HEK293 (cell line): Measurements from ENCODE around the gene ABCG1.
A peak's percentile ranks its signal among the peaks of the same experiment; 100 is the strongest.

Experiments
- SALL2 ChIP-seq: fragments of 450-650 bp; formaldehyde crosslinking; IDR thresholded peaks from 2 replicates; pipeline ENCODE4 v1.5.0; 2017; ENCODE audit warnings: missing biosample characterization, mild to moderate bottlenecking, missing genetic modification characterization, borderline replicate concordance
- TCF7L2 ChIP-seq: IDR thresholded peaks from 2 replicates; pipeline ENCODE4 v1.6.1; 2011; ENCODE audit warnings: low read depth, mild to moderate bottlenecking, inconsistent platforms, low read length, moderate library complexity, borderline replicate concordance
- ZBTB21 ChIP-seq: fragments of 450-650 bp; formaldehyde crosslinking; IDR thresholded peaks from 2 replicates; pipeline ENCODE4 v1.5.1; 2017; ENCODE audit warnings: missing biosample characterization, missing genetic modification characterization
- ZFP41 ChIP-seq: fragments of 450-650 bp; formaldehyde crosslinking; IDR thresholded peaks from 2 replicates; pipeline ENCODE4 v1.5.1; 2016; ENCODE audit warnings: missing biosample characterization, missing genetic modification characterization, borderline replicate concordance
- ZIC2 ChIP-seq: fragments of 450-650 bp; formaldehyde crosslinking; IDR thresholded peaks from 2 replicates; pipeline ENCODE4 v1.5.1; 2016; ENCODE audit warnings: missing biosample characterization, missing genetic modification characterization
- ZNF10 ChIP-seq: fragments of 450-650 bp; formaldehyde crosslinking; IDR thresholded peaks from 2 replicates; pipeline ENCODE4 v1.5.1; 2017; ENCODE audit warnings: missing biosample characterization, missing genetic modification characterization
- ZNF112 ChIP-seq: fragments of 450-650 bp; formaldehyde crosslinking; IDR thresholded peaks from 2 replicates; pipeline ENCODE4 v1.5.0; 2017; ENCODE audit warnings: missing biosample characterization, missing genetic modification characterization
- ZNF114 ChIP-seq: fragments of 450-650 bp; formaldehyde crosslinking; IDR thresholded peaks from 2 replicates; pipeline ENCODE4 v1.5.0; 2017; ENCODE audit warnings: missing biosample characterization, missing genetic modification characterization
- ZNF16 ChIP-seq: fragments of 450-650 bp; formaldehyde crosslinking; IDR thresholded peaks from 2 replicates; pipeline ENCODE4 v1.5.1; 2016; ENCODE audit warnings: low read depth, missing biosample characterization, missing genetic modification characterization
- ZNF19 ChIP-seq: fragments of 450-650 bp; formaldehyde crosslinking; IDR thresholded peaks from 2 replicates; pipeline ENCODE4; 2016; ENCODE audit warnings: missing biosample characterization, missing genetic modification characterization, low read depth
- ZNF221 ChIP-seq: fragments of 450-650 bp; formaldehyde crosslinking; IDR thresholded peaks from 2 replicates; pipeline ENCODE4 v1.5.1; 2017; ENCODE audit warnings: missing biosample characterization, missing genetic modification characterization, borderline replicate concordance
- ZNF266 ChIP-seq: fragments of 450-650 bp; formaldehyde crosslinking; IDR thresholded peaks from 2 replicates; pipeline ENCODE4 v1.5.1; 2016; ENCODE audit warnings: missing biosample characterization, missing genetic modification characterization, low read depth
- ZNF292 ChIP-seq: fragments of 450-650 bp; formaldehyde crosslinking; IDR thresholded peaks from 2 replicates; pipeline ENCODE4 v1.5.1; 2016; ENCODE audit warnings: low read depth, missing biosample characterization, missing genetic modification characterization, borderline replicate concordance
- ZNF311 ChIP-seq: fragments of 450-650 bp; formaldehyde crosslinking; IDR thresholded peaks from 2 replicates; pipeline ENCODE4 v1.5.1; 2017; ENCODE audit warnings: missing biosample characterization, missing genetic modification characterization, borderline replicate concordance
- ZNF404 ChIP-seq: fragments of 450-650 bp; formaldehyde crosslinking; IDR thresholded peaks from 2 replicates; pipeline ENCODE4 v1.5.1; 2017; ENCODE audit warnings: missing biosample characterization, missing genetic modification characterization
- ZNF426 ChIP-seq: fragments of 450-650 bp; formaldehyde crosslinking; IDR thresholded peaks from 2 replicates; pipeline ENCODE4 v1.5.1; 2017; ENCODE audit warnings: missing biosample characterization, missing genetic modification characterization, mild to moderate bottlenecking, inconsistent platforms, moderate library complexity
- ZNF510 ChIP-seq: fragments of 450-650 bp; formaldehyde crosslinking; IDR thresholded peaks from 2 replicates; pipeline ENCODE4 v1.5.1; 2018; ENCODE audit warnings: mild to moderate bottlenecking, missing genetic modification characterization, missing biosample characterization; ENCODE audit not compliant: insufficient replicate concordance
- ZNF521 ChIP-seq: fragments of 450-650 bp; formaldehyde crosslinking; IDR thresholded peaks from 2 replicates; pipeline ENCODE4 v1.5.1; 2017; ENCODE audit warnings: missing biosample characterization, mild to moderate bottlenecking, missing genetic modification characterization
- ZNF555 ChIP-seq: fragments of 450-650 bp; formaldehyde crosslinking; conservative IDR thresholded peaks from 2 replicates; pipeline ENCODE4 v1.5.1; 2017; ENCODE audit warnings: missing biosample characterization, mild to moderate bottlenecking, missing genetic modification characterization, inconsistent platforms
- ZNF561 ChIP-seq: fragments of 450-650 bp; IDR thresholded peaks from 2 replicates; pipeline ENCODE4 v1.5.1; 2018; ENCODE audit warnings: missing biosample characterization, missing genetic modification characterization, borderline replicate concordance
- ZNF707 ChIP-seq: fragments of 450-650 bp; formaldehyde crosslinking; IDR thresholded peaks from 2 replicates; pipeline ENCODE4 v1.5.1; 2016; ENCODE audit warnings: missing biosample characterization, missing genetic modification characterization
- ZNF785 ChIP-seq: fragments of 450-650 bp; formaldehyde crosslinking; IDR thresholded peaks from 2 replicates; pipeline ENCODE4 v1.5.1; 2016; ENCODE audit warnings: missing biosample characterization, missing genetic modification characterization
- ZSCAN16 ChIP-seq: fragments of 450-650 bp; formaldehyde crosslinking; IDR thresholded peaks from 2 replicates; pipeline ENCODE4 v1.5.1; 2016; ENCODE audit warnings: missing biosample characterization, missing genetic modification characterization
- ZSCAN30 ChIP-seq: fragments of 450-650 bp; IDR thresholded peaks from 2 replicates; pipeline ENCODE4 v1.5.1; 2018; ENCODE audit warnings: missing biosample characterization, mild to moderate bottlenecking, missing genetic modification characterization, moderate library complexity
- TF ChIP-seq, protein P1 (sequence below): fragments of 450-650 bp; formaldehyde crosslinking; IDR thresholded peaks from 2 replicates; pipeline ENCODE4 v1.5.1; 2016; ENCODE audit warnings: missing biosample characterization, missing genetic modification characterization
- TF ChIP-seq, protein P2 (sequence below): fragments of 450-650 bp; formaldehyde crosslinking; IDR thresholded peaks from 2 replicates; pipeline ENCODE4 v1.5.1; 2016; ENCODE audit warnings: missing biosample characterization, missing genetic modification characterization
- TF ChIP-seq, protein P3 (sequence below): fragments of 450-650 bp; formaldehyde crosslinking; IDR thresholded peaks from 2 replicates; pipeline ENCODE4 v1.5.1; 2016; ENCODE audit warnings: missing biosample characterization, missing genetic modification characterization
- TF ChIP-seq, protein P4 (sequence below): fragments of 450-650 bp; formaldehyde crosslinking; IDR thresholded peaks from 2 replicates; pipeline ENCODE4 v1.5.1; 2016; ENCODE audit warnings: missing biosample characterization, missing genetic modification characterization
- TF ChIP-seq, protein P5 (sequence below): fragments of 450-650 bp; formaldehyde crosslinking; IDR thresholded peaks from 2 replicates; pipeline ENCODE4 v1.5.1; 2017; ENCODE audit warnings: missing biosample characterization, missing genetic modification characterization

The ABCG1 gene

DNA sequence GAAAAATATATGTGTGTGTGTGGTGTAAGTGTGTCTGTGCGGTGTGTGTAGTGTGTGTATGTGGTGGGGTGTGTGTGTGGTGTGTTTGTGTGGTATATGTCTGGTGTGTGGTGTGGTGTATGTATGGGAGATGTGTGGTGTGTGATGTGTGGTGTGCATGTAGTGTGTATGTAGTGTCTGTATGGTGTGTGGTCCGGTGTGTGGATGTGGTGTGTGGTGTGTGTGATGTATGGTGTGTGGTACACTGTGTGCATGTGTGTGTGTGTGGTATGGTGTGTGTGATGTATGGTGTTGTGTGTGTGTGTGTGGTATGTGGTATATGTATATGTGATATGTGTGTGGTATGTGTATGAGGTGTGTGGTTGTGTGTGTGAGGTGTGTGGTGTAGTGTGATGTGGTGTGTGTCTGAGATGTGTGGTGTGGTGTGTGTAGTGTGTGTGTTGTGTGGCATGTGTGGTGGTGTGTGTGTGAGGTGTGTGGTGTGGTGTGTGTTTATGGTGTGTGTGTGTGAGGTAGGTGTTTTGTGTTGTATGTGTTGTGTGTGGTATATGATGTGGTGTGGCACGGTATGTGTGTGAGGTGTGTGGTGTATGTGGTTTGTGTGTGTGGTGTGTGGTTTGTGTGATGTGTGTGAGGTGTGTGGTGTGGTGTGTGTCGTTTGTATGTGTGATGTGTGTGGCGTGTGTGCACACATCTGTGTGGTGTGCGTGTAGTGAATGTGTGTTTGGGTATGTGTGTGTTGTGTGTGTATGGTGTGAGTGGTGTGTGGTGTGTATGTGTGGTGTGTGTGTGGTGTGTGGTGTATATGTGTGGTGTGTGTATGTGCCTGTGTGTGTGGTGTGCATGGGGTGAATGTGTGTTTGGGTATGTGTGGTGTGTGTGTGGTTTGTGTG is 35.3 kb upstream of the ABCG1 start (continued):
- TF ChIP-seq, protein P1, sequence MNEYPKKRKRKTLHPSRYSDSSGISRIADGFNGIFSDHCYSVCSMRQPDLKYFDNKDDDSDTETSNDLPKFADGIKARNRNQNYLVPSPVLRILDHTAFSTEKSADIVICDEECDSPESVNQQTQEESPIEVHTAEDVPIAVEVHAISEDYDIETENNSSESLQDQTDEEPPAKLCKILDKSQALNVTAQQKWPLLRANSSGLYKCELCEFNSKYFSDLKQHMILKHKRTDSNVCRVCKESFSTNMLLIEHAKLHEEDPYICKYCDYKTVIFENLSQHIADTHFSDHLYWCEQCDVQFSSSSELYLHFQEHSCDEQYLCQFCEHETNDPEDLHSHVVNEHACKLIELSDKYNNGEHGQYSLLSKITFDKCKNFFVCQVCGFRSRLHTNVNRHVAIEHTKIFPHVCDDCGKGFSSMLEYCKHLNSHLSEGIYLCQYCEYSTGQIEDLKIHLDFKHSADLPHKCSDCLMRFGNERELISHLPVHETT (tag by site-specific recombination): no peak
- TF ChIP-seq ZNF114: no peak; the same call in 1 of the 2 replicates
- TF ChIP-seq ZNF555 (tag by site-specific recombination): no peak
- no peak for TF ChIP-seq ZNF112
- TF ChIP-seq ZNF221 (tag by site-specific recombination): no peak
- peak; percentile 66 for TF ChIP-seq ZNF311 (tag by site-specific recombination)
- no peak; the same call in none of the 2 replicates for TF ChIP-seq ZNF707
- peak; percentile 12; the same call in 1 of the 2 replicates for TF ChIP-seq ZNF292
- no peak for TF ChIP-seq ZNF426
- TF ChIP-seq ZNF10: no peak
- TF ChIP-seq ZNF561 (tag by site-specific recombination): no peak
- TF ChIP-seq, protein P2, sequence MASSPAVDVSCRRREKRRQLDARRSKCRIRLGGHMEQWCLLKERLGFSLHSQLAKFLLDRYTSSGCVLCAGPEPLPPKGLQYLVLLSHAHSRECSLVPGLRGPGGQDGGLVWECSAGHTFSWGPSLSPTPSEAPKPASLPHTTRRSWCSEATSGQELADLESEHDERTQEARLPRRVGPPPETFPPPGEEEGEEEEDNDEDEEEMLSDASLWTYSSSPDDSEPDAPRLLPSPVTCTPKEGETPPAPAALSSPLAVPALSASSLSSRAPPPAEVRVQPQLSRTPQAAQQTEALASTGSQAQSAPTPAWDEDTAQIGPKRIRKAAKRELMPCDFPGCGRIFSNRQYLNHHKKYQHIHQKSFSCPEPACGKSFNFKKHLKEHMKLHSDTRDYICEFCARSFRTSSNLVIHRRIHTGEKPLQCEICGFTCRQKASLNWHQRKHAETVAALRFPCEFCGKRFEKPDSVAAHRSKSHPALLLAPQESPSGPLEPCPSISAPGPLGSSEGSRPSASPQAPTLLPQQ (tag by site-specific recombination): no peak
- no peak for TF ChIP-seq ZNF19
- TF ChIP-seq ZFP41 (tag by site-specific recombination): 0 out of 2 replicates have a peak, but pooled peaks have one; percentile 11
- no peak for TF ChIP-seq ZSCAN16 (tag by site-specific recombination)
- TF ChIP-seq ZSCAN30 (tag by site-specific recombination): no peak
- TF ChIP-seq, protein P3, sequence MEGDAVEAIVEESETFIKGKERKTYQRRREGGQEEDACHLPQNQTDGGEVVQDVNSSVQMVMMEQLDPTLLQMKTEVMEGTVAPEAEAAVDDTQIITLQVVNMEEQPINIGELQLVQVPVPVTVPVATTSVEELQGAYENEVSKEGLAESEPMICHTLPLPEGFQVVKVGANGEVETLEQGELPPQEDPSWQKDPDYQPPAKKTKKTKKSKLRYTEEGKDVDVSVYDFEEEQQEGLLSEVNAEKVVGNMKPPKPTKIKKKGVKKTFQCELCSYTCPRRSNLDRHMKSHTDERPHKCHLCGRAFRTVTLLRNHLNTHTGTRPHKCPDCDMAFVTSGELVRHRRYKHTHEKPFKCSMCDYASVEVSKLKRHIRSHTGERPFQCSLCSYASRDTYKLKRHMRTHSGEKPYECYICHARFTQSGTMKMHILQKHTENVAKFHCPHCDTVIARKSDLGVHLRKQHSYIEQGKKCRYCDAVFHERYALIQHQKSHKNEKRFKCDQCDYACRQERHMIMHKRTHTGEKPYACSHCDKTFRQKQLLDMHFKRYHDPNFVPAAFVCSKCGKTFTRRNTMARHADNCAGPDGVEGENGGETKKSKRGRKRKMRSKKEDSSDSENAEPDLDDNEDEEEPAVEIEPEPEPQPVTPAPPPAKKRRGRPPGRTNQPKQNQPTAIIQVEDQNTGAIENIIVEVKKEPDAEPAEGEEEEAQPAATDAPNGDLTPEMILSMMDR (tag by site-specific recombination): no peak
- TF ChIP-seq, protein P4, sequence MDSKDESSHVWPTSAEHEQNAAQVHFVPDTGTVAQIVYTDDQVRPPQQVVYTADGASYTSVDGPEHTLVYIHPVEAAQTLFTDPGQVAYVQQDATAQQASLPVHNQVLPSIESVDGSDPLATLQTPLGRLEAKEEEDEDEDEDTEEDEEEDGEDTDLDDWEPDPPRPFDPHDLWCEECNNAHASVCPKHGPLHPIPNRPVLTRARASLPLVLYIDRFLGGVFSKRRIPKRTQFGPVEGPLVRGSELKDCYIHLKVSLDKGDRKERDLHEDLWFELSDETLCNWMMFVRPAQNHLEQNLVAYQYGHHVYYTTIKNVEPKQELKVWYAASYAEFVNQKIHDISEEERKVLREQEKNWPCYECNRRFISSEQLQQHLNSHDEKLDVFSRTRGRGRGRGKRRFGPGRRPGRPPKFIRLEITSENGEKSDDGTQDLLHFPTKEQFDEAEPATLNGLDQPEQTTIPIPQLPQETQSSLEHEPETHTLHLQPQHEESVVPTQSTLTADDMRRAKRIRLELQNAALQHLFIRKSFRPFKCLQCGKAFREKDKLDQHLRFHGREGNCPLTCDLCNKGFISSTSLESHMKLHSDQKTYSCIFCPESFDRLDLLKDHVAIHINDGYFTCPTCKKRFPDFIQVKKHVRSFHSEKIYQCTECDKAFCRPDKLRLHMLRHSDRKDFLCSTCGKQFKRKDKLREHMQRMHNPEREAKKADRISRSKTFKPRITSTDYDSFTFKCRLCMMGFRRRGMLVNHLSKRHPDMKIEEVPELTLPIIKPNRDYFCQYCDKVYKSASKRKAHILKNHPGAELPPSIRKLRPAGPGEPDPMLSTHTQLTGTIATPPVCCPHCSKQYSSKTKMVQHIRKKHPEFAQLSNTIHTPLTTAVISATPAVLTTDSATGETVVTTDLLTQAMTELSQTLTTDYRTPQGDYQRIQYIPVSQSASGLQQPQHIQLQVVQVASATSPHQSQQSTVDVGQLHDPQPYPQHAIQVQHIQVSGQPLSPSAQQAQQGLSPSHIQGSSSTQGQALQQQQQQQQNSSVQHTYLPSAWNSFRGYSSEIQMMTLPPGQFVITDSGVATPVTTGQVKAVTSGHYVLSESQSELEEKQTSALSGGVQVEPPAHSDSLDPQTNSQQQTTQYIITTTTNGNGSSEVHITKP (tag by site-specific recombination): no peak
- no peak for TF ChIP-seq ZNF16 (tag by site-specific recombination)
- no peak; the same call in 1 of the 2 replicates for TF ChIP-seq SALL2
- no peak for TF ChIP-seq TCF7L2
- no peak for TF ChIP-seq ZNF404 (tag by site-specific recombination)
- peak; percentile 55 for TF ChIP-seq ZNF785
- TF ChIP-seq ZBTB21 (tag by site-specific recombination): no peak
- TF ChIP-seq ZNF521 (tag by site-specific recombination): peak; percentile 57; the same call in 1 of the 2 replicates
- TF ChIP-seq ZNF266 (tag by site-specific recombination): 0 out of 2 replicates have a peak, but pooled peaks have one; percentile 14
- TF ChIP-seq, protein P5, sequence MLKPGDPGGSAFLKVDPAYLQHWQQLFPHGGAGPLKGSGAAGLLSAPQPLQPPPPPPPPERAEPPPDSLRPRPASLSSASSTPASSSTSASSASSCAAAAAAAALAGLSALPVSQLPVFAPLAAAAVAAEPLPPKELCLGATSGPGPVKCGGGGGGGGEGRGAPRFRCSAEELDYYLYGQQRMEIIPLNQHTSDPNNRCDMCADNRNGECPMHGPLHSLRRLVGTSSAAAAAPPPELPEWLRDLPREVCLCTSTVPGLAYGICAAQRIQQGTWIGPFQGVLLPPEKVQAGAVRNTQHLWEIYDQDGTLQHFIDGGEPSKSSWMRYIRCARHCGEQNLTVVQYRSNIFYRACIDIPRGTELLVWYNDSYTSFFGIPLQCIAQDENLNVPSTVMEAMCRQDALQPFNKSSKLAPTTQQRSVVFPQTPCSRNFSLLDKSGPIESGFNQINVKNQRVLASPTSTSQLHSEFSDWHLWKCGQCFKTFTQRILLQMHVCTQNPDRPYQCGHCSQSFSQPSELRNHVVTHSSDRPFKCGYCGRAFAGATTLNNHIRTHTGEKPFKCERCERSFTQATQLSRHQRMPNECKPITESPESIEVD (tag by site-specific recombination): no peak
- no peak for TF ChIP-seq ZNF510 (tag by site-specific recombination)
- no peak for TF ChIP-seq ZIC2 (tag by site-specific recombination)
